ENCODE measurements around the gene SWT1. TPM values are rescaled to one million over a fixed set of nuclear protein-coding genes. Genes with fewer than 3 reads are reported as not detected.
"Not testable (repeated sequence)": the region's sequence is repeated elsewhere in the genome, so short reads cannot be mapped to it uniquely, and the experiment has no call there.

Gene SWT1
- total and polyA plus RNA-seq, 4 donors: 1.1 to 19.4 (median 3.3) TPM

- 90 to 93% methylated on average over 2 of the region's 2 CpGs for WGBS, 2 donors
- H3K9ac ChIP-seq (ENCODE audit: insufficient read depth in 1 of 2, low read length in 2 of 2): no peak overlapping the region
- no peak overlapping the region for H3K4me3 ChIP-seq
- ATAC-seq (ENCODE audit: insufficient read depth, low FRiP score): no peak
- no peaks in the 10 kb centered on the region for H3K27me3 ChIP-seq (ENCODE audit: control insufficient read depth in 3 of 3, insufficient read depth in 3 of 3, low read length in 2 of 3)
- no peak overlapping the region for H3K27ac ChIP-seq (ENCODE audit: low read depth in 1 of 2, low read length in 1 of 2)
- TF ChIP-seq, protein P1, sequence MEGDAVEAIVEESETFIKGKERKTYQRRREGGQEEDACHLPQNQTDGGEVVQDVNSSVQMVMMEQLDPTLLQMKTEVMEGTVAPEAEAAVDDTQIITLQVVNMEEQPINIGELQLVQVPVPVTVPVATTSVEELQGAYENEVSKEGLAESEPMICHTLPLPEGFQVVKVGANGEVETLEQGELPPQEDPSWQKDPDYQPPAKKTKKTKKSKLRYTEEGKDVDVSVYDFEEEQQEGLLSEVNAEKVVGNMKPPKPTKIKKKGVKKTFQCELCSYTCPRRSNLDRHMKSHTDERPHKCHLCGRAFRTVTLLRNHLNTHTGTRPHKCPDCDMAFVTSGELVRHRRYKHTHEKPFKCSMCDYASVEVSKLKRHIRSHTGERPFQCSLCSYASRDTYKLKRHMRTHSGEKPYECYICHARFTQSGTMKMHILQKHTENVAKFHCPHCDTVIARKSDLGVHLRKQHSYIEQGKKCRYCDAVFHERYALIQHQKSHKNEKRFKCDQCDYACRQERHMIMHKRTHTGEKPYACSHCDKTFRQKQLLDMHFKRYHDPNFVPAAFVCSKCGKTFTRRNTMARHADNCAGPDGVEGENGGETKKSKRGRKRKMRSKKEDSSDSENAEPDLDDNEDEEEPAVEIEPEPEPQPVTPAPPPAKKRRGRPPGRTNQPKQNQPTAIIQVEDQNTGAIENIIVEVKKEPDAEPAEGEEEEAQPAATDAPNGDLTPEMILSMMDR (IDR thresholded peaks at IDR 0.05; ENCODE audit: control extremely low read depth, extremely low read depth): no peak
- no peaks in the 10 kb centered on the region for H3K9me3 ChIP-seq (ENCODE audit: control insufficient read depth in 4 of 4, insufficient read depth in 3 of 4, low read length in 3 of 4)
- no peak for DNase-seq
- peaks cover 0 to 5% (median 2%) of the 10 kb centered on the region in 4 donors for H3K36me3 ChIP-seq (ENCODE audit: control insufficient read depth in 4 of 4, insufficient read depth in 4 of 4, low read length in 4 of 4)
- H3K4me1 ChIP-seq (ENCODE audit: control insufficient read depth in 5 of 5, insufficient read depth in 5 of 5, low read length in 5 of 5): no peaks in the 10 kb centered on the region
Measured at GRCh38 chr1:185229981-185230380, 73.0 kb downstream of the SWT1 start.

GRCh38 chr1:185232874-185233273 is 75.9 kb downstream of the SWT1 start:
- peaks cover 0 to 5% (median 2%) of the 10 kb centered on the region in 4 donors for H3K36me3 ChIP-seq (ENCODE audit: control insufficient read depth in 4 of 4, insufficient read depth in 4 of 4, low read length in 4 of 4)
- no peaks in the 10 kb centered on the region for H3K9me3 ChIP-seq (ENCODE audit: control insufficient read depth in 4 of 4, insufficient read depth in 3 of 4, low read length in 3 of 4)
- no peak for DNase-seq
- no peak overlapping the region for H3K9ac ChIP-seq (ENCODE audit: insufficient read depth in 1 of 2, low read length in 2 of 2)
- H3K27me3 ChIP-seq (ENCODE audit: control insufficient read depth in 3 of 3, insufficient read depth in 3 of 3, low read length in 2 of 3): no peaks in the 10 kb centered on the region
- TF ChIP-seq, protein P1 (IDR thresholded peaks at IDR 0.05; ENCODE audit: control extremely low read depth, extremely low read depth): no peak
- H3K4me3 ChIP-seq: no peak overlapping the region
- H3K4me1 ChIP-seq (ENCODE audit: control insufficient read depth in 5 of 5, insufficient read depth in 5 of 5, low read length in 5 of 5): no peaks in the 10 kb centered on the region
- H3K27ac ChIP-seq (ENCODE audit: low read depth in 1 of 2, low read length in 1 of 2): no peak overlapping the region
- ATAC-seq (ENCODE audit: insufficient read depth, low FRiP score): no peak

- H3K4me3 ChIP-seq; ATAC-seq (ENCODE audit: insufficient read depth, low FRiP score); H3K4me1 ChIP-seq (ENCODE audit: control insufficient read depth in 5 of 5, insufficient read depth in 5 of 5, low read length in 5 of 5); H3K27me3 ChIP-seq (ENCODE audit: control insufficient read depth in 3 of 3, insufficient read depth in 3 of 3, low read length in 2 of 3); H3K9me3 ChIP-seq (ENCODE audit: control insufficient read depth in 4 of 4, insufficient read depth in 3 of 4, low read length in 3 of 4); H3K27ac ChIP-seq (ENCODE audit: low read depth in 1 of 2, low read length in 1 of 2); H3K36me3 ChIP-seq (ENCODE audit: control insufficient read depth in 4 of 4, insufficient read depth in 4 of 4, low read length in 4 of 4); DNase-seq; H3K9ac ChIP-seq (ENCODE audit: insufficient read depth in 1 of 2, low read length in 2 of 2): not testable (repeated sequence)
- WGBS, 2 donors: 88 to 100% methylated on average over 1 of the region's 1 CpG
Measured at GRCh38 chr1:185234183-185234582, 77.2 kb downstream of the SWT1 start.

DNA sequence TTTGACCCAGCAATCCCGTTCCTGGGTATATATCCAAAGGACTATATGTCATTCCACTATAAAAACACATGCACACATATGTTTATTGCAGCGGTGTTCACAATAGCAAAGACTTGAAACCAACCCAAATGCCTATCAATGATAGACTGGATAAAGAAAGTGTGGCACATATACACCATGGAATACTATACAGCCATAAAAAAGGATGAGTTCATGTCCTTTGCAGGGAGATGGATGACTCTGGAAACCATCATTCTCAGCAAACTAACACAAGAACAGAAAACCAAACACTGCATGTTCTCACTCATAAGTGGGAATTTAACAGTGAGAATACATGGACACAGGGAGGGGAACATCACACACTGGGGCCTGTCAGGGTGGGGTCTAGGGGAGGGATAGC is 80.2 kb downstream of the SWT1 start:
- H3K9me3 ChIP-seq (ENCODE audit: control insufficient read depth in 4 of 4, insufficient read depth in 3 of 4, low read length in 3 of 4); H3K4me1 ChIP-seq (ENCODE audit: control insufficient read depth in 5 of 5, insufficient read depth in 5 of 5, low read length in 5 of 5); H3K27ac ChIP-seq (ENCODE audit: low read depth in 1 of 2, low read length in 1 of 2); H3K27me3 ChIP-seq (ENCODE audit: control insufficient read depth in 3 of 3, insufficient read depth in 3 of 3, low read length in 2 of 3); DNase-seq; ATAC-seq (ENCODE audit: insufficient read depth, low FRiP score); H3K4me3 ChIP-seq; H3K9ac ChIP-seq (ENCODE audit: insufficient read depth in 1 of 2, low read length in 2 of 2); H3K36me3 ChIP-seq (ENCODE audit: control insufficient read depth in 4 of 4, insufficient read depth in 4 of 4, low read length in 4 of 4): not testable (repeated sequence)
- 97 to 100% methylated on average over 2 of the region's 2 CpGs for WGBS, 2 donors

DNA sequence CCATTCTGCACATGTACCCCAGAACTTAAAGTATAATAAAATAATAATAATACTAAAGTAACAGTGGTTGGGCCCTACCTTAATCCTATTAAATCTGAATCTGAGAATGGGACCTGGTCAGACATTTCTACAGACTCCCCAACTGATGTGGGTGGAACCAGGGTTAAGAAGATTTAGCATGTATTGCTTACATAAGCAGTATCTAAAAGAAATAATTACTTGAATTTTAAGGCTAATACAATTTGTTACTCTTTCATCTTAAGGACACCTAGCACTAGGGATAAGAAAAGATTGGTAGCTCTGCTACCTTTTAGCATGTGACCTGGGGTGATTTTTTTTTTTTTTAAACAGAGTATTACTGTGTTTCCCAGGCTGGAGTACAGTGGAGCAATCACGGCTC is 80.7 kb downstream of the SWT1 start:
- Histone ChIP-seq H3K27ac (ENCODE audit: low read depth in 1 of 2, low read length in 1 of 2) (no peak overlapping the region), H3K4me3 (no peak overlapping the region), H3K9me3 (ENCODE audit: control insufficient read depth in 4 of 4, insufficient read depth in 3 of 4, low read length in 3 of 4) (no peaks in the 10 kb centered on the region), H3K9ac (ENCODE audit: insufficient read depth in 1 of 2, low read length in 2 of 2) (no peak overlapping the region), H3K36me3 (ENCODE audit: control insufficient read depth in 4 of 4, insufficient read depth in 4 of 4, low read length in 4 of 4) (peaks cover 0 to 5% (median 0%) of the 10 kb centered on the region in 4 donors), H3K4me1 (ENCODE audit: control insufficient read depth in 5 of 5, insufficient read depth in 5 of 5, low read length in 5 of 5) (peaks cover 0 to 2% (median 0%) of the 10 kb centered on the region in 5 donors), H3K27me3 (ENCODE audit: control insufficient read depth in 3 of 3, insufficient read depth in 3 of 3, low read length in 2 of 3) (no peaks in the 10 kb centered on the region)
- DNase-seq: no peak
- TF ChIP-seq, protein P1 (IDR thresholded peaks at IDR 0.05; ENCODE audit: control extremely low read depth, extremely low read depth): no peak
- 96% methylated on average over 1 of the region's 1 CpG for WGBS, 2 donors
- no peak for ATAC-seq (ENCODE audit: insufficient read depth, low FRiP score)
